HCT116 (cell line): Measurements from ENCODE around the gene AMDHD1. TPM values are rescaled to one million over a fixed set of nuclear protein-coding genes. Genes with fewer than 3 reads are reported as not detected.

Source experiments
- ATAC-seq: fragments of 200-7000 bp; cut with Tn5 transposase; 2 replicates; pipeline ENCODE4 v1.9.1; 2020; ENCODE audit warnings: mild to moderate bottlenecking, moderate library complexity
- BruUV-seq: library from RNA; stranded (reverse); fragments of 400-500 nt; replicated peaks from 2 replicates; lab custom pipeline; 2021; lab: Mats Ljungman, UMichigan
- CTCF ChIA-PET: fragments of 300-600 bp; sonication (Branson Sonifier 250); formaldehyde crosslinking; loops from one replicate; lab custom pipeline; 2021; ENCODE audit warnings: antibody characterized with exemption; lab: Charles Lee
- POLR2A ChIA-PET: fragments of 300-600, 350-600 bp; sonication (Branson Sonifier 250); formaldehyde crosslinking; loops from one replicate; lab custom pipeline; 2021; ENCODE audit warnings: antibody characterized with exemption; lab: Charles Lee
- RAD21 ChIA-PET, 2 experiments: fragments of 300-600 bp; sonication (Branson Sonifier 250); formaldehyde crosslinking; loops; one replicate each; lab custom pipeline; 2023; ENCODE audit warnings: low total read pairs in 2 of 2; ENCODE audit not compliant: uncharacterized antibody in 2 of 2, unreplicated experiment in 2 of 2, low non-redundant PET in 1 of 2; lab: Charles Lee
- DNase-seq: peaks from one replicate; pipeline ENCODE4 v3.0.0-alpha.2; 2010; ENCODE audit warnings: low read depth, low spot score
- H2AFZ ChIP-seq: fragments of 200-600 bp; shearing (Covaris generic), sonication (generic); 2 replicates; pipeline ENCODE4 v1.6.1; 2017; ENCODE audit warnings: low read depth, mixed run types, mixed read lengths, antibody characterized with exemption, low read length; ENCODE audit not compliant: poor library complexity, severe bottlenecking
- H3K27ac ChIP-seq: 2 replicates; pipeline ENCODE4 v1.5.1; 2012; ENCODE audit warnings: low read depth, low read length
- H3K27me3 ChIP-seq: fragments of 200-600 bp; sonication (generic); 2 replicates; pipeline ENCODE4 v1.6.1; 2016; ENCODE audit warnings: mixed run types, low read length, mixed read lengths; ENCODE audit not compliant: insufficient read depth
- H3K36me3 ChIP-seq, 2 experiments: fragments of 200-500 bp in 1 of 2; fragments of 200-600 bp in 1 of 2; sonication (Bioruptor generic) in 1 of 2; sonication (generic) in 1 of 2; 2 replicates each; pipeline versions ENCODE4 v1.5.1 to v1.6.1; 2014 to 2016; ENCODE audit warnings: low read length in 2 of 2, inconsistent platforms in 1 of 2, mixed read lengths in 1 of 2, mixed run types in 1 of 2; ENCODE audit not compliant: insufficient read depth in 2 of 2, control insufficient read depth in 1 of 2
- H3K4me1 ChIP-seq, 2 experiments: fragments of 200-600 bp in 1 of 2; sonication (generic) in 1 of 2; 2 replicates each; pipeline versions ENCODE4 v1.5.1 to v1.6.1; 2012 to 2017; ENCODE audit warnings: low read length in 2 of 2, inconsistent platforms in 1 of 2, mild to moderate bottlenecking in 1 of 2, mixed read lengths in 1 of 2, mixed run types in 1 of 2, moderate library complexity in 1 of 2; ENCODE audit not compliant: insufficient read depth in 2 of 2, control insufficient read depth in 1 of 2
- H3K4me2 ChIP-seq: fragments of 200-600 bp; sonication (generic); 2 replicates; pipeline ENCODE4 v1.6.1; 2017; ENCODE audit warnings: mixed run types, low read length, mixed read lengths
- H3K4me3 ChIP-seq, 2 experiments: fragments of 200-600 bp in 1 of 2; sonication (generic) in 1 of 2; replicated peaks in 1 of 2; 2 replicates each; pipeline ENCODE4 v1.5.1; 2011 to 2016; ENCODE audit warnings: low read length in 2 of 2, control low read depth in 1 of 2, low read depth in 1 of 2, mild to moderate bottlenecking in 1 of 2, mixed read lengths in 1 of 2, mixed run types in 1 of 2
- H3K79me2 ChIP-seq: fragments of 200-600 bp; sonication (generic); 2 replicates; pipeline ENCODE4 v1.6.1; 2017; ENCODE audit warnings: mild to moderate bottlenecking, mixed run types, low read length, moderate library complexity, mixed read lengths; ENCODE audit not compliant: insufficient read depth
- H3K9ac ChIP-seq: fragments of 200-600 bp; sonication (generic); 2 replicates; pipeline ENCODE4 v1.6.1; 2016; ENCODE audit warnings: low read length, mixed read lengths
- H3K9me2 ChIP-seq: fragments of 200-600 bp; sonication (generic), shearing (Covaris generic); 2 replicates; pipeline ENCODE4 v1.6.1; 2017; ENCODE audit warnings: mixed run types, mild to moderate bottlenecking, moderate library complexity; ENCODE audit not compliant: insufficient read depth
- H3K9me3 ChIP-seq, 2 experiments: fragments of 200-500 bp in 1 of 2; fragments of 200-600 bp in 1 of 2; sonication (Bioruptor generic) in 1 of 2; sonication (generic) in 1 of 2; 2 replicates each; pipeline ENCODE4 v1.6.1; 2014 to 2017; ENCODE audit warnings: low read length in 2 of 2, mixed read lengths in 2 of 2, inconsistent platforms in 1 of 2, low read depth in 1 of 2, mild to moderate bottlenecking in 1 of 2, mixed run types in 1 of 2, moderate library complexity in 1 of 2; ENCODE audit not compliant: control insufficient read depth in 1 of 2, insufficient read depth in 1 of 2
- H4K20me1 ChIP-seq: fragments of 200-600 bp; sonication (generic), shearing (Covaris generic); 2 replicates; pipeline ENCODE4 v1.6.1; 2017; ENCODE audit warnings: mixed run types, mild to moderate bottlenecking, moderate library complexity; ENCODE audit not compliant: insufficient read depth
- CBX3 ChIP-seq: IDR thresholded peaks from 2 replicates; pipeline ENCODE4 v1.6.1; 2012; ENCODE audit warnings: low read depth
- CEBPB ChIP-seq: IDR thresholded peaks from 2 replicates; pipeline ENCODE4 v1.6.1; 2012; ENCODE audit warnings: low read depth
- CTCF ChIP-seq, 3 experiments: fragments of 200-600 bp in 1 of 3; sonication (generic) in 1 of 3; IDR thresholded peaks in 2 of 3; conservative IDR thresholded peaks in 1 of 3; 2 replicates each; pipeline ENCODE4 v1.5.1; 2012 to 2017; ENCODE audit warnings: low read depth in 2 of 3, low read length in 2 of 3, antibody characterized with exemption in 1 of 3, borderline replicate concordance in 1 of 3, control low read depth in 1 of 3, mild to moderate bottlenecking in 1 of 3, mixed read lengths in 1 of 3, mixed run types in 1 of 3, moderate library complexity in 1 of 3; ENCODE audit not compliant: insufficient read depth in 1 of 3
- EGR1 ChIP-seq: IDR thresholded peaks from 2 replicates; pipeline ENCODE4 v1.6.1; 2012; ENCODE audit warnings: low read depth
- ELF1 ChIP-seq: IDR thresholded peaks from 2 replicates; pipeline ENCODE4 v1.6.1; 2012; ENCODE audit warnings: low read depth, borderline replicate concordance
- EZH2 ChIP-seq: fragments of 200-600 bp; sonication (generic); IDR thresholded peaks from 2 replicates; pipeline ENCODE4 v1.6.1; 2017; ENCODE audit warnings: antibody characterized with exemption, mixed run types
- EZH2phosphoT487 ChIP-seq: fragments of 200-600 bp; IDR thresholded peaks from 2 replicates; pipeline ENCODE4 v1.6.1; 2018; ENCODE audit warnings: antibody characterized with exemption, borderline replicate concordance
- FOSL1 ChIP-seq: IDR thresholded peaks from 2 replicates; pipeline ENCODE4 v1.6.1; 2012; ENCODE audit warnings: low read depth
- MAX ChIP-seq: IDR thresholded peaks from 2 replicates; pipeline ENCODE4 v1.6.1; 2012
- POLR2A ChIP-seq: IDR thresholded peaks from 2 replicates; pipeline ENCODE4 v1.7.0; 2011; ENCODE audit warnings: borderline replicate concordance; ENCODE audit not compliant: insufficient read depth, insufficient read length; ENCODE audit errors: extremely low read depth
- POLR2AphosphoS5 ChIP-seq: IDR thresholded peaks from 2 replicates; pipeline ENCODE4 v1.6.1; 2011; ENCODE audit warnings: mild to moderate bottlenecking, low read depth, low read length, moderate library complexity
- RAD21 ChIP-seq: IDR thresholded peaks from 2 replicates; pipeline ENCODE4 v1.6.1; 2012; ENCODE audit warnings: low read depth, mild to moderate bottlenecking
- REST ChIP-seq: IDR thresholded peaks from 2 replicates; pipeline ENCODE4 v1.6.1; 2012; ENCODE audit warnings: low read depth
- SIN3A ChIP-seq: IDR thresholded peaks from 2 replicates; pipeline ENCODE4 v1.6.1; 2012; ENCODE audit warnings: low read depth
- SP1 ChIP-seq: IDR thresholded peaks from 2 replicates; pipeline ENCODE4 v1.6.1; 2012; ENCODE audit warnings: low read depth
- SRF ChIP-seq: IDR thresholded peaks from 2 replicates; pipeline ENCODE4 v1.6.1; 2012; ENCODE audit warnings: low read depth
- YY1 ChIP-seq: IDR thresholded peaks from 2 replicates; pipeline ENCODE4 v1.6.1; 2011; ENCODE audit warnings: low read length, low read depth, moderate library complexity, mild to moderate bottlenecking; ENCODE audit not compliant: insufficient replicate concordance; ENCODE audit errors: extremely low read depth
- ZBTB33 ChIP-seq: IDR thresholded peaks from 2 replicates; pipeline ENCODE4 v1.6.1; 2011; ENCODE audit warnings: mild to moderate bottlenecking, low read length, moderate library complexity; ENCODE audit not compliant: insufficient replicate concordance; ENCODE audit errors: extremely low read depth
- ZFX ChIP-seq: fragments of 450-650 bp; IDR thresholded peaks from 2 replicates; pipeline ENCODE4 v1.6.1; 2017
- intact Hi-C: fragments of 100-400 bp; cut with micrococcal nuclease; formaldehyde crosslinking; loops from 2 replicates; pipeline ENCODE4 v1.10.0; 2022
- total RNA-seq: library from RNA; stranded (reverse); gene quantifications from one replicate; pipeline ENCODE4 v1.2.1, GENCODE V29; 2021; ENCODE audit not compliant: unreplicated experiment

Gene AMDHD1
- total RNA-seq, 1 experiment from 2014 or later, result 3.0 TPM

- no peak for ATAC-seq
- no peaks in the 10 kb centered on the region for H3K9me3 ChIP-seq
- no peak overlapping the region for H3K4me3 ChIP-seq
- no peaks in the 10 kb centered on the region for H4K20me1 ChIP-seq
- intact Hi-C loops, result no loop called here
- no peak overlapping the region for H3K27ac ChIP-seq
- ChIA-PET POLR2A (no interaction called here), CTCF (no interaction called here), RAD21 (no interaction called here)
- no TSS peak for BruUV-seq
- H3K4me2 ChIP-seq, result no peak overlapping the region
- TF ChIP-seq CEBPB, result no peak
- TF ChIP-seq SRF, result no peak
- no peak for TF ChIP-seq CBX3
- no peak for TF ChIP-seq ELF1
- TF ChIP-seq ZBTB33, result no peak
- TF ChIP-seq EZH2, result no peak
- no peak for TF ChIP-seq REST
- no peak for TF ChIP-seq CTCF (IDR thresholded peaks at IDR 0.05 in 2 of 3, conservative IDR thresholded peaks at IDR 0.05 in 1 of 3; ENCODE audit: borderline replicate concordance in 1 of 3, insufficient read depth in 1 of 3, low read depth in 2 of 3, low read length in 2 of 3)
- no peak for TF ChIP-seq ZFX
- TF ChIP-seq POLR2AphosphoS5, result no peak
- TF ChIP-seq RAD21, result no peak
- TF ChIP-seq MAX, result no peak
- TF ChIP-seq POLR2A, result no peak
- no peak for TF ChIP-seq SIN3A
- TF ChIP-seq EGR1, result no peak
- no peak for TF ChIP-seq SP1
- no peak for TF ChIP-seq EZH2phosphoT487
- no peak for TF ChIP-seq FOSL1
- TF ChIP-seq YY1, result no peak
- TF ChIP-seq, all 23 proteins: peak for 0
- no peaks in the 10 kb centered on the region for H3K36me3 ChIP-seq
- no peaks in the 10 kb centered on the region for H3K27me3 ChIP-seq
- DNase-seq, result no peak
- H2AFZ ChIP-seq, result no peak overlapping the region
- H3K9ac ChIP-seq, result no peak overlapping the region
- H3K4me1 ChIP-seq, result peaks cover 0 to 7% of the 10 kb centered on the region in 2 experiments; a peak in 1 of 4 replicates
- H3K79me2 ChIP-seq, result no peaks in the 10 kb centered on the region
- no peaks in the 10 kb centered on the region for H3K9me2 ChIP-seq
Measured at GRCh38 chr12:95978351-95978750, 35.2 kb downstream of the AMDHD1 start.
